KMS-11 (cell line): ENCODE data around the gene HGF.
A peak's percentile ranks its signal among the peaks of the same experiment; 100 is the strongest.
"Not testable (repeated sequence)": the region's sequence is repeated elsewhere in the genome, so short reads cannot be mapped to it uniquely, and the experiment has no call there.

ENCODE experiments used
- H2AFZ ChIP-seq: fragments of 200-600 bp; sonication (generic); 2 replicates; pipeline ENCODE4 v1.6.1; 2016; ENCODE audit warnings: antibody characterized with exemption, mixed run types, low read depth
- H3K27ac ChIP-seq: fragments of 200-600 bp; sonication (generic); 2 replicates; pipeline ENCODE4 v1.6.1; 2016; ENCODE audit warnings: mild to moderate bottlenecking, mixed run types
- H3K27me3 ChIP-seq: fragments of 200-600 bp; sonication (generic); 2 replicates; pipeline ENCODE4 v1.6.1; 2017; ENCODE audit warnings: mild to moderate bottlenecking, low read depth, mixed run types, moderate library complexity; ENCODE audit not compliant: insufficient read depth
- H3K36me3 ChIP-seq: fragments of 200-600 bp; sonication (generic); 2 replicates; pipeline ENCODE4 v1.6.1; 2017; ENCODE audit warnings: mild to moderate bottlenecking, mixed run types; ENCODE audit not compliant: insufficient read depth
- H3K4me1 ChIP-seq: fragments of 200-600 bp; sonication (generic); 2 replicates; pipeline ENCODE4 v1.6.1; 2016; ENCODE audit warnings: mild to moderate bottlenecking, low read depth, mixed run types; ENCODE audit not compliant: poor library complexity, severe bottlenecking
- H3K4me2 ChIP-seq: fragments of 200-600 bp; sonication (generic); 2 replicates; pipeline ENCODE4 v1.7.0; 2016; ENCODE audit warnings: mild to moderate bottlenecking, mixed run types
- H3K4me3 ChIP-seq: fragments of 200-600 bp; sonication (generic); IDR thresholded peaks from 2 replicates; pipeline ENCODE4 v1.6.1; 2017; ENCODE audit warnings: low read depth, low read length, mixed read lengths; ENCODE audit not compliant: insufficient read depth
- H3K79me2 ChIP-seq: fragments of 200-600 bp; sonication (generic); 2 replicates; pipeline ENCODE4 v1.6.1; 2016; ENCODE audit warnings: low read depth, mixed run types; ENCODE audit not compliant: insufficient read depth
- H3K9ac ChIP-seq: fragments of 200-600 bp; sonication (generic); 2 replicates; pipeline ENCODE4 v1.6.1; 2016; ENCODE audit warnings: mild to moderate bottlenecking, mixed run types
- H4K20me1 ChIP-seq: fragments of 200-600 bp; sonication (generic); 2 replicates; pipeline ENCODE4 v1.6.1; 2016; ENCODE audit warnings: mild to moderate bottlenecking, mixed run types; ENCODE audit not compliant: insufficient read depth
- TF ChIP-seq, protein P1 (sequence below): fragments of 200-600 bp; sonication (generic); conservative IDR thresholded peaks from 2 replicates; pipeline ENCODE4 v1.6.1; 2017; ENCODE audit warnings: low read depth, mild to moderate bottlenecking, antibody characterized with exemption, low read length, moderate library complexity, mixed read lengths

The HGF gene

GRCh38 chr7:81810476-81811155 lies 40.8 kb upstream of the HGF start:
- no peak overlapping the region for H3K9ac ChIP-seq

DNA sequence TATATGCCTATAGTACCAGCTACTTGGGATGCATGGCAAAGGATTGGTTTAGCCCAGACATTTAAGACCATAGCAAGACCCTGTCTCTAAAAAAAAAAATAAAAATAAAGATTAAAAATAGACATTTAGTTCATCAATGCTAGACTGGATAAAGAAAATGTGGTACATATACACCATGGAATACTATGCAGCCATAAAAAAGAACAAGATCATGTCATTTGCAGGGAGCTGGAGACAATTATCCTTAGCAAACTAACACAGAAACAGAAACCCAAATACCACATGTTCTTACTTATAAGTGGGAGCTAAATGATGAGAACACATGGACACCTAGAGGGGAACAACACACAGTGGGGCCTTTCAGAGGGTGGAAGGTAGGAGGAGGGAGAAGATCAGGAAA lies 38.5 kb upstream of the HGF start:
- not testable (repeated sequence) for H3K9ac ChIP-seq

More at GRCh38 chr7:81810476-81811155, 40.8 kb upstream of the HGF start:
- peaks cover 7% of the 10 kb centered on the region; the same call in 1 of the 2 replicates for H3K79me2 ChIP-seq
- H3K36me3 ChIP-seq: no peaks in the 10 kb centered on the region
- H3K27ac ChIP-seq: peak overlapping the region; percentile 84
- H2AFZ ChIP-seq: peak overlapping the region; percentile 33
- no peak overlapping the region for H3K4me3 ChIP-seq
- H3K4me1 ChIP-seq: peaks cover 73% of the 10 kb centered on the region
- peak overlapping the region; percentile 30; the same call in 1 of the 2 replicates for H3K4me2 ChIP-seq
- no peaks in the 10 kb centered on the region for H3K27me3 ChIP-seq
- H4K20me1 ChIP-seq: no peaks in the 10 kb centered on the region
- TF ChIP-seq, protein P1, sequence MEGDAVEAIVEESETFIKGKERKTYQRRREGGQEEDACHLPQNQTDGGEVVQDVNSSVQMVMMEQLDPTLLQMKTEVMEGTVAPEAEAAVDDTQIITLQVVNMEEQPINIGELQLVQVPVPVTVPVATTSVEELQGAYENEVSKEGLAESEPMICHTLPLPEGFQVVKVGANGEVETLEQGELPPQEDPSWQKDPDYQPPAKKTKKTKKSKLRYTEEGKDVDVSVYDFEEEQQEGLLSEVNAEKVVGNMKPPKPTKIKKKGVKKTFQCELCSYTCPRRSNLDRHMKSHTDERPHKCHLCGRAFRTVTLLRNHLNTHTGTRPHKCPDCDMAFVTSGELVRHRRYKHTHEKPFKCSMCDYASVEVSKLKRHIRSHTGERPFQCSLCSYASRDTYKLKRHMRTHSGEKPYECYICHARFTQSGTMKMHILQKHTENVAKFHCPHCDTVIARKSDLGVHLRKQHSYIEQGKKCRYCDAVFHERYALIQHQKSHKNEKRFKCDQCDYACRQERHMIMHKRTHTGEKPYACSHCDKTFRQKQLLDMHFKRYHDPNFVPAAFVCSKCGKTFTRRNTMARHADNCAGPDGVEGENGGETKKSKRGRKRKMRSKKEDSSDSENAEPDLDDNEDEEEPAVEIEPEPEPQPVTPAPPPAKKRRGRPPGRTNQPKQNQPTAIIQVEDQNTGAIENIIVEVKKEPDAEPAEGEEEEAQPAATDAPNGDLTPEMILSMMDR: no peak

GRCh38 chr7:81803267-81803666 lies 33.4 kb upstream of the HGF start:
- Histone ChIP-seq H4K20me1 (no peaks in the 10 kb centered on the region), H3K4me2 (peak overlapping the region; percentile 93), H2AFZ (peak overlapping the region; percentile 15; the same call in 1 of the 2 replicates), H3K79me2 (peaks cover 74% of the 10 kb centered on the region), H3K27ac (peak overlapping the region; percentile 92), H3K4me3 (no peak overlapping the region), H3K36me3 (no peaks in the 10 kb centered on the region), H3K9ac (peak overlapping the region; percentile 92), H3K27me3 (no peaks in the 10 kb centered on the region), H3K4me1 (peaks cover 80% of the 10 kb centered on the region)
- TF ChIP-seq, protein P1: no peak

More for the DNA sequence above, 38.5 kb upstream of the HGF start:
- H3K4me2 ChIP-seq, H3K27ac ChIP-seq, H3K27me3 ChIP-seq, H4K20me1 ChIP-seq, H3K36me3 ChIP-seq, H2AFZ ChIP-seq, H3K4me3 ChIP-seq: not testable (repeated sequence)
- Histone ChIP-seq H3K4me1 (peaks cover 88% of the 10 kb centered on the region), H3K79me2 (peaks cover 23% of the 10 kb centered on the region)

DNA sequence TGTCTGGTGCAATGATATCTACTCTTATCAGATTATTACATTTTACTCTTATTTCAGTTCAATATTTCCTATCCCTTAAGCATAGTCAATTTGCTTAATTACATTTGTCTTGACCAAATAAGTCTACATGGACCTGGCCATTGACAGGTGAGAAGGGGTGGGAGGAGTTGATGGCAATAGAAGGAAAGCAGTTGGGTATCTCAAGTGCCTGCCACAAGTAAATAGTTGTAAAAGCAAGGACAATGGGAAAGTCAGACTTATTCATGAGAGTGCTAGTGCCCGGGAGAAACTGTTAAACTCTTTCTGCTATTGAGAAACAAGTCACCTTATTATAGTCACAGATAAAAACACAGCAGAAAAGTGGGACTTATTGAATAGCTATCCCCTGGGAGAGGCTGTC lies 32.4 kb upstream of the HGF start:
- Histone ChIP-seq H3K79me2 (peaks cover 81% of the 10 kb centered on the region), H3K27ac (peak overlapping the region; percentile 92), H3K4me3 (peak overlapping the region; percentile 68), H3K4me2 (peak overlapping the region; percentile 93), H2AFZ (no peak overlapping the region), H3K9ac (peak overlapping the region; percentile 92), H3K4me1 (peaks cover 83% of the 10 kb centered on the region), H4K20me1 (no peaks in the 10 kb centered on the region), H3K27me3 (no peaks in the 10 kb centered on the region), H3K36me3 (no peaks in the 10 kb centered on the region)
- TF ChIP-seq, protein P1: no peak

DNA sequence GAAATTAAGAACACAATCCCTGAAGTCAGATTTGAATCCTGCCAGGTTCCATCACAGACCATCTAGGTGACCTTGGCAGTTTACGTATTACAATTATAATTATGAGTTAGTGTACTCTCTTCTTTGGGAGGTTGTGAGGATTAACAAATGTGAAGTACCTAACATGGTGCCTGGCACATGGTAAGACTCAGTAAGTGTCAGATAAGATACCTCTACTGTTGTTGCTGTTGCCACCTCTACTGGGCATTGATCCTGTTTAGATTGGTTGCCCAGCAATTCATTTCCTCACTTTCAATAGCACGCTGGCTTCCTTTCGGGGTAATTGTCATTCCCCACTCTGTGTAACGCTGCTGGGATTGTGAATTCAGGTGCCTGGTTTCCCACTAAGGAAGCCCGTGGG lies 31.7 kb upstream of the HGF start:
- Histone ChIP-seq H3K36me3 (no peaks in the 10 kb centered on the region), H4K20me1 (no peaks in the 10 kb centered on the region), H3K9ac (peak overlapping the region; percentile 92), H3K4me1 (peaks cover 79% of the 10 kb centered on the region), H3K79me2 (peaks cover 88% of the 10 kb centered on the region), H3K27me3 (no peaks in the 10 kb centered on the region), H3K27ac (peak overlapping the region; percentile 92), H3K4me2 (peak overlapping the region; percentile 93), H2AFZ (no peak overlapping the region), H3K4me3 (peak overlapping the region; percentile 68)
- TF ChIP-seq, protein P1: no peak
